ENCODE results near the gene GDAP2. TPM values are rescaled to one million over a fixed set of nuclear protein-coding genes. Genes with fewer than 3 reads are reported as not detected.

GDAP2 gene
- total and polyA plus RNA-seq, 7 donors: 5.5 to 33.8 (median 19.6) TPM

- no peaks in the 10 kb centered on the region for H3K27me3 ChIP-seq
- intact Hi-C loops (cut with DNase I): no loop called here
- TF ChIP-seq EP300 (IDR thresholded peaks at IDR 0.05) (no peak), CTCF (IDR thresholded peaks at IDR 0.05) (no peak), POLR2A (IDR thresholded peaks at IDR 0.05) (no peak), POLR2AphosphoS5 (IDR thresholded peaks at IDR 0.05) (no peak)
- no peak overlapping the region for H3K4me3 ChIP-seq
- no peaks in the 10 kb centered on the region for H3K9me3 ChIP-seq
- no peak for DNase-seq
- WGBS, 2 donors: 46 to 68% methylated on average over 4 of the region's 4 CpGs
- no peak overlapping the region for H3K27ac ChIP-seq
- peaks cover 0 to 53% (median 39%) of the 10 kb centered on the region in 4 donors for H3K4me1 ChIP-seq
- no peaks in the 10 kb centered on the region for H3K36me3 ChIP-seq
Observed at GRCh38 chr1:117819301-117819700, 110.1 kb downstream of the GDAP2 start.

- intact Hi-C loops (cut with DNase I): no loop called here
- DNase-seq: no peak
- 95 to 97% methylated on average over 8 of the region's 8 CpGs for WGBS, 2 donors
- H3K27ac ChIP-seq: no peak overlapping the region
- no peak overlapping the region for H3K4me3 ChIP-seq
- no peaks in the 10 kb centered on the region for H3K36me3 ChIP-seq
- no peak for TF ChIP-seq POLR2A (IDR thresholded peaks at IDR 0.05)
- no peak for TF ChIP-seq EP300 (IDR thresholded peaks at IDR 0.05)
- no peak for TF ChIP-seq POLR2AphosphoS5 (IDR thresholded peaks at IDR 0.05)
- no peak for TF ChIP-seq CTCF (IDR thresholded peaks at IDR 0.05)
- no peaks in the 10 kb centered on the region for H3K27me3 ChIP-seq
- no peaks in the 10 kb centered on the region for H3K9me3 ChIP-seq
- peaks cover 0 to 59% (median 46%) of the 10 kb centered on the region in 4 donors for H3K4me1 ChIP-seq
Observed at GRCh38 chr1:117818456-117818855, 111.0 kb downstream of the GDAP2 start.

GRCh38 chr1:117817629-117818028 lies 111.8 kb downstream of the GDAP2 start:
- TF ChIP-seq CTCF (IDR thresholded peaks at IDR 0.05) (no peak), EP300 (IDR thresholded peaks at IDR 0.05) (no peak), POLR2AphosphoS5 (IDR thresholded peaks at IDR 0.05) (no peak), POLR2A (IDR thresholded peaks at IDR 0.05) (no peak)
- WGBS, 2 donors: 93 to 94% methylated on average over 5 of the region's 5 CpGs
- no peak for DNase-seq
- no peak overlapping the region for H3K4me3 ChIP-seq
- no peaks in the 10 kb centered on the region for H3K27me3 ChIP-seq
- intact Hi-C loops (cut with DNase I): no loop called here
- peaks cover 0 to 59% (median 54%) of the 10 kb centered on the region in 4 donors for H3K4me1 ChIP-seq
- H3K9me3 ChIP-seq: no peaks in the 10 kb centered on the region
- H3K27ac ChIP-seq: peak overlapping the region in 1 of 4 donors; percentile 76
- no peaks in the 10 kb centered on the region for H3K36me3 ChIP-seq

- no peaks in the 10 kb centered on the region for H3K9me3 ChIP-seq
- peak overlapping the region; percentile 45 to 76 (median 67) for H3K27ac ChIP-seq
- H3K4me3 ChIP-seq: no peak overlapping the region
- TF ChIP-seq EP300 (IDR thresholded peaks at IDR 0.05) (no peak), POLR2A (IDR thresholded peaks at IDR 0.05) (no peak), POLR2AphosphoS5 (IDR thresholded peaks at IDR 0.05) (no peak), CTCF (IDR thresholded peaks at IDR 0.05) (no peak)
- H3K4me1 ChIP-seq: peaks cover 0 to 44% (median 38%) of the 10 kb centered on the region in 4 donors
- H3K27me3 ChIP-seq: no peaks in the 10 kb centered on the region
- H3K36me3 ChIP-seq: no peaks in the 10 kb centered on the region
- intact Hi-C loops (cut with DNase I): no loop called here
- no peak for DNase-seq
- WGBS, 2 donors: 77 to 85% methylated on average over 9 of the region's 9 CpGs
Observed at GRCh38 chr1:117815926-117816325, 113.5 kb downstream of the GDAP2 start.

Measured in sigmoid colon (tissue), 7 donors.